GM12892 (cell line): ENCODE data around the gene ZFR2.

ENCODE experiments used
- POLR2A ChIP-seq: IDR thresholded peaks from 2 replicates; pipeline ENCODE4 v1.6.1; 2011; ENCODE audit warnings: low read depth, low read length, control low read depth
- POLR2AphosphoS5 ChIP-seq: IDR thresholded peaks from 2 replicates; pipeline ENCODE4 v1.6.1; 2011; ENCODE audit warnings: low read depth, low read length, control low read depth

- TF ChIP-seq POLR2AphosphoS5 (no peak), POLR2A (no peak)
Measured at GRCh38 chr19:3803114-3803888, 65.5 kb downstream of the ZFR2 start.
